Measurements from ENCODE around the gene ZNF354B.
"Not testable (repeated sequence)": the region's sequence is repeated elsewhere in the genome, so short reads cannot be mapped to it uniquely, and the experiment has no call there.

ZNF354B gene

DNA sequence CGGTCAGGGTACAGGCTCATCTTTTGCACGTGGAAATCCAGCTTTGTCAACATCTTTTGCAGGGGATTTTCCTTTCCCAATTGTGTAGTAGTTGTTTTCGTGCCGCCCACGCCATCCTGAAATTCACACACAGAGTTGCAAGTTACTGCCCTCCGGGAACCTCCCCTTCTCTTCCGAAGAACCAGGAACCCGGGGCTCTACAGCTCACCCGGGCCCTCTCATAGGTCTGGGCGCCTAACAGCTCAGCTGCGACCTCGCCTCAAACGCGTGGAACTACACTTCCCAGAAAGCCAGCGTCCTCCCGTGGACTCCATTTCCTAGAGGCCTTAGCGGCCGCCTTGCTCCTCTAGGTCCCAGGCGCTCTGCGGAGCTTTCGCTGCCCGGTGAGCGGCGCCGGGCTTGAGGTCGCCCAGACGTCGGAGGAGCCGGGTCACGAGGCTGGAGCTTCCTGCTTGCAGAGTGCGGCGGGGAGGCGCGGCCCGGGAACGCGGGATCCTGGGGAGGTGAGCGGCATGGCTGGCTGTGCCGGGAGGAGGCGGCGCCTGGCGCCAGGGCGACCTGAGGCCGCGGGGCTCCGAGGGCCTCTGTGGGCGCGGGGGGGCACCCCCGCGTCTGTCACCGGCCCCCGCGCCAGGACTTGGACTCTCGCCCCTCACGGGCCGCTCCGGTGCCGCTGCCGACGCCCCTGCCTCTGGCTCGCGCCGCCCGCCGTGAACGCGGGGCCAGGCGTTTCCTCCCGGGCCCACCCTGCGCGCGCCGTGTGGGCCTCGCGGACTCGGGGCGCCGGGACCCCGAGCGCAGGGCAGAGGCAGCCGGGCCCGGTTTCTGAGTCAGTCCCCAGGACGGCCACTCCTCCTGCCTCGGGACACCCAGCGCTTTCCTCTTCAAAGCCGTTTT, at the start of gene ZNF354B:
Gene ZNF354B, plus strand, starts transcription at position 329 of the 897 bp plus-strand sequence. CDS start 1,095 bp downstream, outside the sequence.
- peak; percentile 98 to 99 for ATAC-seq

DNA sequence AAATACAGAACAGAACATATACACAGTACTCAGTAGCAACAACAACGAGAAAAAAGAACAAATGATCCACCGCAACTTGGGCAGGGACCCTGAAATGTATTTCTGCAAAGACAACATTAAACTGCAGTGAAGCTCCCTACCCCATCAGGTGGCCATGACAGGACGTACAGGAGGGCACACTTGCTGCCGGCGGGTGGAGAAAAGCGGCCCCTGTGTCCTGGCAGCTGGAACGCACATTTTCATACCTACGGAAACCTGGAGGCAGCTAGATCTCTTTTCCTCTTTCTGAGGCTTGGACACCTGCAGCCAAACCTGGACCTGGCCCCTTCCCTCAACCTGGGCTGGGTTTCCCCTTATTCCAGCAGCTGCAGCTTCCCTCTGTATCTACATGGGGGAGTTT, 42.2 kb upstream of the ZNF354B start:
- no peak for ATAC-seq

DNA sequence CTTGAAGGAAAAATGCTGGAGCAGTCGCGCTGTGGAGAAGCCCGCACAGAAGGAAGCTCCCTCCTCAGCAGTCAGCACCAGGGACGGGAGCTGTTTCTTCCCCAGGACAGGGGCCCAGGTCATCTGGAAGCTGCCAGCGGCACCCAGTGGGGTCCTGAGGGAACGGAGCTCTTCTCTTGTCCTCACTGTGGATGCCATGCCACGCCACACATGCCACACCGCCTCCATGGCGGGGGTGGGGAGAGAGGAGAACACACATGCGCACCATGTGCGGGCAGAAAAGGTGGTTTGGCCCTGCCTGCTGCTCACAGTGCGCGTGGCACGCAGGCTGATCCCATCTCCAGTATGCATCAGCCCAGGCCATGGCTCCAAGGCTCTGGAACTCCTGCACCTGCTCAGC, 41.7 kb upstream of the ZNF354B start:
- no peak for ATAC-seq

DNA sequence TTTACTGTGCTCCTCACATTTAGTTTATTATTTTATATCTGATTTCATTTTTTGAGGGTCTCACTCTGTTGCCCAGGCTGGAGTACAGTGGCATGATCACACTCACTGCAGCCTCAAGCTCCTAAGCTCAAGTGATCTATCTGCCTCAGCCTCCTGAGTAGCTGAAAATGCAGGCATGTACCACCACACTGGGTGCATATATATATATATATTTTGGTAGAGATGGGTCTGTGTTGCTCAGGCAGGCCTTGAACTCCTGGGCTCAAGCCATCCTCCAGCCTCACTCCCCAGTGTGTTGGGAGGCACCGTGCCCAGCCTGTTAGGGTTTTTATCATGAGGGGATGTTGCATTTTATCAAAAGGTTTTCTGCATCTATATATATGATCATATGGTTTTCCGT, 39.8 kb upstream of the ZNF354B start:
- no peak for ATAC-seq

DNA sequence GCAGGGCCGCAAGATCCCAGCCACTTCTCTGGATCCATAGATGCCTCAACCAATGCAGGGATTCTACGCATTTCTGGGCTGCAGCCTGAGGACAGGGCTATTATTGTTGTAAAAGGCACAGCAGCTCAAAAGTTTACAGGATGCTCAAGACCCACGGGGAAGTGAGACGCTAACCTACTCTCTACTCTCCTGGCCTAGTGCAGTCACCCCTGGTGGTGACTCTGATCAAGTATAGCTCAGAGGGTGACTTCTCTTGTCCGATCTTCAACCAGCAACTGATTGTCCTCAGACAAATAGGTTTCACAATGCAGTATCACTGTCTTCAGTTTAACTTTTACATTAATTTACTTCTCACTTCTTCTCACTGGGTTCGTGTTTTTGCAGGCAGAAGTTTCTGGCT, 34.3 kb upstream of the ZNF354B start:
- no peak for ATAC-seq

DNA sequence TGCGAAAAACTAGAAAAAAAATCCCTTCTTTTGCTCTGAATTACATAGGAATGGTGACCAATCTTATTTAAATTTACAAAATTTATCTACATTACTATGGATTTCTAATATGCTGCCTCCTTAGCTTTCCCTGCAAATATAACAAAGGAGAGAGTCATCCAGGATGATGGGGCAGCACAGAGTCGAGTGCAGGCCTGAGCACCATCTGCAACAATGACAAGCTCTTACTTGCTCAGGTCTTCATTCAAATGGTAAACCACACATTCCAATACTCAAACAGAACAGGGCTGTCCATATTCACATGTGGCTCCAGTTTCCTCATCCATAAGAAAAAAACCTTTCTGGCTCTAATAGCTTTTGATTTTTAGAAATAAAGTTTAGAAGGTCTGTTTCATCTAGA, 33.5 kb upstream of the ZNF354B start:
- no peak for ATAC-seq

DNA sequence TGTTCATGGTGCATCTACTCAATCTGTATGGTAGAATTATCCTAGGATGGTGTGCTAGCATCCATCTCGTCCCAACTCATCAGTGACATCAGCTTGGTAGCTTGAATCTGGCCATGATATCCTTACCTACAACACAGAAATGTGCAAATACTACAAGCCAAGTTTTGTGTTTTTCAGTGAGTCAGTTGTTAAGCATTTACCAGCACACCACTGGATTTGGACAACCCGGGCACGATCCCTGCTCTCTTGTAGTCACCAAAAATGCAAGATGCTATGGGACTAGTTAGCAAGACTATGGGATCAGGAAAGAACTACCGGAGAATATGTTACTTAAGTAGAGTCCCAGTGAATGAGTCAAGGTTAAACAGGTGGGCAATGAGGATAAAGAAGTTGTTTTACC, 32.1 kb upstream of the ZNF354B start:
- no peak for ATAC-seq

DNA sequence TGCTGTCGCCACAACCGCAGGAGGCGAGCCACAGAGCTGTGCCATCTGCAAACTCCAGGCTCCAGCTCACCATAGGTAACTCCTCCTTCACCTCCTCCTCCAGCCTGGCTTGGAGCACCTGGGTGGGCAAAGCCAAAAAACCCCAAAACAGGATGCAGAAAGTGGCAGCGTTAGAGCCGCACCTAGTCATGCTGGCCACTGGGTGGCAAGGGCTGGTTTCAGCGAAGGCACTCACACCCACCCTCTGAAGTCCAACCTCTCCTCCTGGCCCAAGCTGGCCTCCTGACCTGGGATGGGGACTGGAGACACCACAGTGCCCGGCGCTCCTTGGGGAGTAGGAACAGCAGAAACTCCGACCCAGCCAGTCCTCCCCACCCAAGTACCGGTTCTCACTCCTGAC, 28.7 kb upstream of the ZNF354B start:
- ATAC-seq: no peak

DNA sequence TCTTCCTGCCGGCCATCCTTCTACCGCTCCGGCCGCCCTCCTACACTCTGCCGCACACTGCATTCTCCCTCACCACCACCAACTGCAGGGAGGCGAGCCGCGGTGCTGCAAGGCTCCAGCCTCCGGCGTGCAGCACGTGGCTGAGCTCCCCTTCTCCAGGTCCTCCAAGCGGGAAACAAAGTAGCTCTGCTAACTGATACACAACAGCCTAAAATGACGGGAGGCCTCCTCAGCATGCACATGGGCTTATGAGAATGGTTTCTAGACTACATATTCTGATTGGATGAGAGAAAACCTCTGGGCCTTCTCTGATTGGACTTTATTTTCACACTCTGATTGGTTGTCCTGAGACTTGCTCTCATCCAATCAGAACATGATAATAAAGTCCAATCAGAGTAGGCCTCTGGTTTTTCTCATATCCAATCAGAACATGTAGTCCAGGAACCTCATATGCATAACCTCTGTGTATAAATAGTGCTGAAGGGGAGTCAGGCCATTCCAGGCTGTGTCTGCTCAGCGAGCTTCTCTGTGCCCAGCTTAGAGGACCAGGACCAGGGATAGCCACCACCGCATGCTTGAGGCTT, 27.0 kb upstream of the ZNF354B start:
- no peak for ATAC-seq

DNA sequence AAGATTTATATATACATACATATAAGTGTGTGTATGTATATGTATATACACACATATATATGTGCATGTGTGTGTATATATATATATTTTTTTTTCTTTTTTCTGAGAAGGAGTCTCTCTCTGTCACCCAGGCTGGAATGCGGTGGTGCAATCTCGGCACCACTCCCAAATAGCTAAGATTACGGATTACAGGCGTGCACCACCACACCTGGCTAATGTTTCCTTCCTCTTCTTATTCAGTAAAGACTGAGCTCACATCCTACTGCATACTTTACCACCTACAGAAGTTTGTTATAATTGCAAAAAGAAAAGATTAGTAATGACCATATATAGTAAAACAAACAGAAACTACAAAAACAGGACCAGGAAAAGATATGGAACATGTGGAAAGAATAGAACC, 23.1 kb upstream of the ZNF354B start:
- ATAC-seq: no peak

DNA sequence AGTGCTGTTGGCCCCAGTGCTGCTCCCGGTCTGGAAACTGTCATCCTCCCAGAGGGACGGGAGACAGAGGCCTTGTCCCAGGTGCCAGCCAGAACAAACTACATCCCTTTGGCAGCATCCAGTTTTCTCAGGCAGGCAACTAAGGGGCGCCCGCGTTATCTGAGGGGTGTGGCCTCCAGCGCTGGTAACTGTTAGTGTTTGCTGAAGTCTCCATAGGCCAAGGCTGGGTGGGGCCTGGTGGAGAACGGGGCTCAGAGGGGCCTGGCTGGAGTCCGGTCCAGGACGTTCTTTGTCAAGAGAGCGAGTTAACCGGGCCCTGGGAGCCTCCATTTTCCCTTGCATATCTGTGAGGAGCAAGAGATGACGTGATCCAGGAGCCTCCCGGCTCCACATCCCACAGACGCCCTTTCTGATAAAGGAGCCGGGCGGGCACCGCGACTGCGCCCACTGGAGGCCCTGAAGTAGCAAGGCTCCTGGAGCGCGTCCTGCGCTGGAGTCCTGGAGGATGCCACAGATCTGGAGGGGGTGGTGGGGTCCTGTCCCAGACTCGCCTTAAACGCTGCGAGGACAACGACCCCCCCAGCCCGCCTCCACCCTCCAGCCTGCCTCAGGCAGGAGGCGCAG, 20.9 kb upstream of the ZNF354B start:
- not testable (repeated sequence) for ATAC-seq

DNA sequence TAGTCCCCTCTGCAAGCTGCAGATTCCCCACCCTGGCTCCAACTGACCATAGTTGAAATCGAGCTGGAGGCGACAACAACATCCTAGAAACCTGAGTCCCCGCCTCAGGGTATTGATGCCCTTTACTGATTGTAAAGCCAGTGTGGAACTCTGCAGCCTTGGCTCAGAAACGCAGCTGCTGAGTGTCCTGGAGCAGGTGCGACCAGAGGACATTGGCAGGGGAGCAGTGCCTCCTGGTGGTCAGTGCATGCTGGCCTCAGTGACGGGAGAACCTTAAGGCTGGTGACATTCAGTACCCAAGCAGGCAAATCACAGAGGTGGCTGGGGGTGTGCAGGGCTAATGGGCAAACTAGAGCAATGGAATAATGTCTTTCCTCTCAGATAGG, 20.4 kb upstream of the ZNF354B start:
- ATAC-seq: no peak

DNA sequence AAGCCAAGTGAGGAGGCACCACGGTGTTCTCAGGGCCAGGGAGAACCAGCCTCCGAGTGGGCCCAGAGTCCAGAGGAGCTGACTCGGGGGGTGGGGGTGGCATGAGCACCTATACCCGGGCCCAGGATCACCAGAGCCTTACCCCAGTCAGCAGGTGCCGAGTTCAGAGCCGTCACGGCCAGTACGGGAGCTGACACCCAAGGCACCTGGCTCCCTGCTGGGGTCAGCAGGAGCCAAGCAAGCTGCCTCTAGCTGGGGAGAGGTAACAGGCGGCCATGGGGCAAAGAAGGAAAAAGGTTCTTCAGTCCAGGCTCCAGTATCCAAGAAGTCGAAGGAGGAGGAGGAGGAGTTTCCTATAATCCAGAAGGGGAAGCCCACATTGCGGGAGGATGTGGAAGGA, 19.4 kb upstream of the ZNF354B start:
- not testable (repeated sequence) for ATAC-seq

DNA sequence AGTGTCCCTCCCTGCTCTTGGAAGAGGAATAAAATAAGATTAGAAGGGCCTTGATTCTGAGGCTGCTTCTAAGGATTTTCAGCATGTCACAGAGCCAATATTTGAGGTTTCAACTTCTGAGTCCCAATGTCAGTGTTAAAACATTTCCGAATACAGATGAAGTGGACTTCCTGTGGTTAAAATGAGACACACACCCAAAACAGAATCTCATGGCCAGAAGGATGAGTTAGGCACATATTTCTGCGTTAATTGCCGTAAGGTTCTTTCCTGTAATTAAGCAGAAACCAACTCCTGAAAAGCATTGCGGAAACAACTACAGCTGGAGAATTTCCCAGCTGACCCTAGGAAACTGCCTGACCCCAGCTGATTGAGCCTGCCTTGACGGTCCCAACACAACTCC, 10.4 kb upstream of the ZNF354B start:
- ATAC-seq: no peak

DNA sequence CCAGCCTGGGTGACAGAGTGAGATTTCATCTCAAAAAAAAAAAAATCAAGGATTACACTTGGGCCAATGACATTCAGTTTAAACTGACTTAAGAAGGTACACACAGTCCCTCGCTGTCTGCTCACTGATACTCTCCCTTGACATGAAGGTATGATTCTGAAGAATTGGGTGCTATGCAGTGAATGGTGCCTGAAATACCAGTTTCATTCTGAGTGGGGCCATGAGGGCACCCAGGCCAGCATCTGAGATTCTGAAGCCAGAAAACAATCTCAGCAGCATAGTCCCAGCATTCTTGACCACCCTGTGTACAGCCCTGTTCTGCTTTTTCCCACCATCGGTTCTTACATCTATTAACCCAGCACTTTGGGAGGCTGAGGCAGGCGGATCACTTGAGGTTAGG, 7.8 kb upstream of the ZNF354B start:
- ATAC-seq: no peak

DNA sequence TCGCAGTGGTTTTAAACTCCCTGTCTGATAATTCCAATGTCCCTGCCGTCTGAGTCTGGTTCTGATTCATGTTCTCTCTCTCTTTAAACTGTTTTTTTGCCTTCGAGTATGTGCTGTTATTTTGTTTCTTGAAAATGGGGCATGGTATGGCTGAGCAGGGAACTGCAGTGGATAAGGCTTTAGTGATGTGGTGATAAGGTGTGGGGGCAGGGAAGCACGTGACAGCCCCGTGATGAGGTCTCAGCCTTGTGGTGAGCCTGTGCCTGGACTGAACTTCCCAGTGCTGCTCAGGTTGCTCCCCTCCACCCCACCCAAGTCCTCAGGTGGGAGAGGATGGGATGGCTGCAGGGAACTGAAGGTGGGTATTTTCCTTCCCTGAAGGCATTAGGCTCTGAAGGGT, 5.5 kb upstream of the ZNF354B start:
- ATAC-seq: no peak

DNA sequence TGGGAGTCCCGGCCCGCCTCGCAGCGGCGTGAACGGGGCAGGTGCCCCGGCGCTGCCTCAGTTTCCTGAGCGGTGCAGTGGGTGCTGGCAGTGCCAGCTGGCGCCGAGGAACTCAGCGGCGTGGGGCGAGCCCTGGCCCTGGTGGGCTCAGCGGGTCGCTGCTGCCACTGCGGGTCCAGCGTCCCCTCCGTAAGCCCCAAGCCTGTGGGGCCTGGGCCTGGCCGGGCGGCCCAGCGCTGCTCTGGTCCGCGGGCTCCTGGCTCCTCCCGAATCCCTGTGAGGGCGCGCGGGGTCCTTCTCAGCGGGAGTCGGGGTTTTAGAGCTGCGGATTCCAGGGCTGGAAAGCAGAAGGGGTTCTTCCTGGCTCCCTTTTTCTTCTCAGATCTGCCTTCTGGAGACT, 862 bp downstream of the ZNF354B start:
- ATAC-seq: not testable (repeated sequence)

DNA sequence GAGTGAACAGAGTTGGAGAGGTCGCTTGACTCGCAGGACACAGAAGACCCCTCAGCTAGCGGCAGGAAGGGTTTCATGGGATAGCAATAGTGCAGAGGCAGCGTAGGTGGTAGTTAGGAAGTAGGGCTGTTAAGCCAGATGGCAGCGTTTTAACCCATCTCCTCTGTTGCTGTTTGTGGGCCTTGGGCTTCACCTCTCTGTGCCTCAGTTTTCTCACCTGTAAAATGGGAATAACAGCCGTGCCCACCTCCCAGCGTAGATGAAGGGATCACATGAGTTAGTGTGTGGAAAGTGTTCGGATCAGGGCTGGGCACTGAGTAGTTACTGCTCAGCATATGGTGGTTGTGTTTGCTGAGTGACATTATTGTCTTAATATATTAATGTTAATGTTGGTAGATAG, 1.9 kb downstream of the ZNF354B start:
- ATAC-seq: no peak

DNA sequence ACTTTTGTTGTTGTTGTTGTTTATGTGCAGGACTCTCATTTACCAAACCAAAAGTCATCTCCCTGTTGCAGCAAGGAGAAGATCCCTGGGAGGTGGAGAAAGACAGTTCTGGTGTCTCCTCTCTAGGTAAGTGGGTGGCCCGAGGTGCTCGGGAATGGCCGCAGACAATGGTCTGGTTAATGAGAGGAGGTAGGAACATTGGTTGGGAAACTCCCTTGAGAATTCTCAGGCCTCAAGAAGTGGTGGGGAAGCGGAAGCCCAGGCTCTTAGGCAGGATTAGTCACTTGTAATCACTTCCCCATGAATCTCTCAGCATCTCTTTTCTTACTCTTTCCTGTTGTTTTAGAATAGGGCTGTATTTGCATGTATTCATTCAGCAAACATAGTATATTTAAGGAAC, 7.2 kb downstream of the ZNF354B start:
- ATAC-seq: no peak

DNA sequence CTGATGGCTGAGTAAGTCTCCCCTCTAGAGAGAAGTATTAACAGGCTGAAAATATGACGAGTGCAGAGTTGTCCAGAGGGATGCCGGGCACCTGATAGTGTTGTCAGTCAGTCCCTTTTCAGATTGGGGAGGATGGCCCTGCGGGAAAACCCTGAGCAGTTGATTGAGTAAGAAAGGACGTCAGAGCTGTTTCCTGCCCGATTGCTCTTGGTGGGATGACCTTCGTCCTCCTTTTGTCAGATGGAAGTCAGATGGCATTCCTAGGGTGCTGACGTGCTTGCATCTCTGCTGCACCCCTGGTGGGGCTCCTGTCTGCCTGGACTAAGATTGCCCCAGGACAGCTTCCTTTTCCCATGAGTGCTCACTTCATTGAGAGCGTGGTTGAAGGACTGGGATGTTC, 9.8 kb downstream of the ZNF354B start:
- ATAC-seq: no peak

DNA sequence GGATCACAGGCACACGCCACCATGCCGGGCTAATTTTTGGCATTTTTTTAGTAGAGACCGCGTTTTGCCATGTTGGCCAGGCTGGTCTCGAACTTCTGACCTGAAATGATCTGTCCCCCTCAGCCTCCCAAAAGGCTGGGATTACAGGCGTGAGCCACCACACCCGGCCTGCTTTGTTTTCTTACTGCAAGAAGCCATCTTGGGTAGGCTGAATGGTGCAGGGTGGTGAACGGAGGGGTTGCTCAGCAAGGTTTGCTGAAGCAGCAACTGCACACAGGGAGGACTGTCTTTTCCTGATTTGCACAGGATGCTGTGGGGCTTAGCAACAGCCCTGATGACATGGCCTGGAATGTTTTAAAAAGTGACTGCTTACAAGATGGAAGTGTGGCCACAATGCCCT, 10.7 kb downstream of the ZNF354B start:
- no peak for ATAC-seq

DNA sequence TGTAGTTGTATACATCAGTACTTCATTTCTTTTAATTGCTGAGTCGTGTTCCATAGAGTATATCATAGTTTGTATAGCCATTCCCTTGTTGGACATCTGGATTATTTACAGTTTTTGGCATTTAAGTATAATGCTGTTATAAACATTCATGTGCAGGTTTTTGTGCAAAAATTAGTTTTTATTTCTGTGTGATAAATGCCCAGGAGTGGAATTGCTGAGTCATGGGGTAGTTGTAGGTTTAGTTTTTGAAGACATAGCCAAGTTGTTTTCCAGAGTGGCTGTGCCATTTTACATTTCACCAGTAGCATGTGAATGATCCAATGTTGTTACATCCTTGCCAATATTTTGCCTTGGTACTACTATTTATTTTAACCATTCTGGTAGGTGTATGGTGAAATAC, 12.5 kb downstream of the ZNF354B start:
- no peak for ATAC-seq

DNA sequence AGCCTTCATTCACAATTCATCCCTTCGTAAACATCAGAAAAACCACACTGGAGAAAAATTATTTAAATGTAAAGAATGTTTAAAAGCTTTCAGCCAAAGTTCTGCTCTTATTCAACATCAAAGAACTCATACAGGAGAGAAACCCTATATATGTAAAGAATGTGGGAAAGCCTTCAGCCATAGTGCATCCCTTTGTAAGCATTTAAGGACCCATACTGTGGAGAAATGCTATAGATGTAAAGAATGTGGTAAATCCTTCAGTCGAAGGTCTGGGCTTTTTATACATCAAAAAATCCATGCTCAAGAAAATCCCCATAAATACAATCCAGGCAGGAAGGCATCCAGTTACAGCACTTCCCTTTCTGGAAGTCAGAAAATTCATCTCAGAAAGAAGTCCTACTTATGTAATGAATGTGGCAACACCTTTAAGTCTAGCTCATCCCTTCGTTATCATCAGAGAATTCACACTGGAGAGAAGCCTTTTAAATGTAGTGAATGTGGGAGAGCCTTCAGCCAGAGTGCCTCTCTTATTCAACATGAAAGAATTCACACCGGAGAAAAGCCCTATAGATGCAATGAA, 23.5 kb downstream of the ZNF354B start:
- ATAC-seq: not testable (repeated sequence)

Measured in activated CD4-positive, CD25-positive, alpha-beta regulatory T cell treated with anti-CD3 and anti-CD28 coated beads, Interleukin-2, amount 50 U/mL, for 24 hours (primary cell).